GM23248 (cell line): ENCODE data around the gene SUPT4H1.

ENCODE experiments used
- EZH2 ChIP-seq: fragments of 200-600 bp; sonication (generic); IDR thresholded peaks from 2 replicates; pipeline ENCODE4 v1.6.1; 2018; ENCODE audit warnings: antibody characterized with exemption, mild to moderate bottlenecking; ENCODE audit not compliant: insufficient read depth, poor library complexity, severe bottlenecking
- EZH2phosphoT487 ChIP-seq: fragments of 200-600 bp; sonication (generic); IDR thresholded peaks from 2 replicates; pipeline ENCODE4 v1.6.1; 2018; ENCODE audit warnings: antibody characterized with exemption, moderate library complexity, mild to moderate bottlenecking, low read depth; ENCODE audit not compliant: insufficient read depth

- TF ChIP-seq EZH2 (no peak), EZH2phosphoT487 (no peak)
Measured at GRCh38 chr17:58371300-58371950, 19.4 kb upstream of the SUPT4H1 start.
